HUES48 (cell line): Measurements from ENCODE around the gene TOX2.

Experiments used
- H3K27ac ChIP-seq: one replicate; pipeline ENCODE4 v1.7.0; 2013; ENCODE audit warnings: low read depth, low read length, inconsistent platforms
- H3K27me3 ChIP-seq: 2 replicates; pipeline ENCODE4 v1.6.1; 2013; ENCODE audit warnings: mild to moderate bottlenecking, low read length; ENCODE audit not compliant: control insufficient read depth, insufficient read depth
- H3K36me3 ChIP-seq: 2 replicates; pipeline ENCODE4 v1.6.1; 2013; ENCODE audit warnings: low read length; ENCODE audit not compliant: control insufficient read depth, insufficient read depth
- H3K4me1 ChIP-seq: 2 replicates; pipeline ENCODE4 v1.6.1; 2013; ENCODE audit warnings: mild to moderate bottlenecking, low read length; ENCODE audit not compliant: control insufficient read depth, insufficient read depth
- H3K4me3 ChIP-seq: 2 replicates; pipeline ENCODE4 v1.5.1; 2013; ENCODE audit warnings: mild to moderate bottlenecking, low read depth, low read length
- H3K9ac ChIP-seq: 2 replicates; pipeline ENCODE4 v1.6.1; 2013; ENCODE audit warnings: mild to moderate bottlenecking, low read depth, low read length, moderate library complexity
- H3K9me3 ChIP-seq: 2 replicates; pipeline ENCODE4 v1.6.1; 2013; ENCODE audit warnings: low read length; ENCODE audit not compliant: control insufficient read depth, insufficient read depth

Gene TOX2

DNA sequence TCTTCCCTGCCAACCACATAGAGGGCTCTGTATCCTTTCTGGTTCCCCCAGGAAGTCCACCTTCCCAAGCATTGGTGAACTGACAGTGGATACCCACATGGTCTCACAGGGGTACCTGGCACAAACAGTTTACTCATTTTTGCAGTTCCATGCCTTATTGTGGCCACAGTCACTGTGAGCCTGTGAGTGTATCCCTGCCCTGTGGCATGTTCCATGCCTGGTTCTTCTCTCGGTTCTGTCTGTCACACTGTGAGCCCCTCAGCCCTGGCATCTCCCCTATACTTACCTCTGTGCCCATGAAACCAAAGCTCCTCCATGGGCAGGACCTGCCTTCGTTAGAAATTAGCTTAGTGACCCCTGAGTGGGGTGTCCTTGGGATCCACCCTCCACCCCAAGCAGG lies 107.8 kb downstream of the TOX2 start:
- Histone ChIP-seq H3K4me1 (peaks cover 6% of the 10 kb centered on the region; the same call in 1 of the 2 replicates), H3K36me3 (no peaks in the 10 kb centered on the region), H3K4me3 (no peak overlapping the region), H3K9me3 (no peaks in the 10 kb centered on the region), H3K27ac (no peak overlapping the region), H3K27me3 (no peaks in the 10 kb centered on the region), H3K9ac (no peak overlapping the region)

DNA sequence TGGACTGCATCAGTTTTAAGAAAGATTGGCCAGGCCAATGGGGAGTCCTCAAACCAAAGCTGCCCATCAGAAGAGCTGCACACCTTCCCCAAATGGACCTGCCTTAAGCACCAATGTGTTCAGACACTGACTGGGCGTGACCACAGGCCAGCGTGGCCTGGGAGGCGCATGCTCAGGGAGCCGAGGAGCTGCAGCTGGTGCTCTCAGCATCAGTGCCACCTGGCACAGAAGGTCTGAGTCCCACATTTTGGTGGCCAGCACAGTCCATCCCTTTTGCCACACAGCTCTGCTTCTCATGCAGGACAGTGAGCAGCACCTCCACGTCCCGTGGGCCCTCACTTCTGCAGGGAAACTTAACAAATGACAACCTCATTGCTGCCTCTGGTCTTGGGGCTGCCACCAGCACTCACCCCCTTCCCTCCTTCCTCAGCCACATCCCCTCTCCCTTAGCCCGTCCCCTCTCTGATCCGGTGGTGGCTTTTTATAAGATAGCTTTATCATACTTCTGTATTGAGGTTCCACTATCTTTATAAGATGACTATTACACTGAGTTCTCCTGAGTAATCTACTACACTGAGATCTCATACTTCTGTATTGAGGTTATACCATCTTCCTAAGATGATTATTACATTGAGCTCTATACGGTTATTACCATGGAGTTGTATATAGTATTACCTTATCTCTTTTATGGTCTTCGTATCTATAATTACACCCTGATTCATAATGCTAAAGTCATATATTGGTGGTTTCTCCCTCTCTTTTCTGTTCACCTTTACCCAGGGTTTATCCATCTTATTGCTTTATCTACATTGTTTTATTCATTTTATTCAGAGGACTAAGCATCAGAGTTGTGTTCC lies 109.1 kb downstream of the TOX2 start:
- no peak overlapping the region for H3K4me3 ChIP-seq
- H3K9ac ChIP-seq: no peak overlapping the region
- peaks cover 6% of the 10 kb centered on the region; the same call in 1 of the 2 replicates for H3K4me1 ChIP-seq
- H3K36me3 ChIP-seq: no peaks in the 10 kb centered on the region
- H3K9me3 ChIP-seq: no peaks in the 10 kb centered on the region
- H3K27ac ChIP-seq: no peak overlapping the region
- H3K27me3 ChIP-seq: no peaks in the 10 kb centered on the region

GRCh38 chr20:44024820-44025580 lies 110.3 kb downstream of the TOX2 start:
- H3K4me1 ChIP-seq: peaks cover 6% of the 10 kb centered on the region; the same call in 1 of the 2 replicates
- H3K27me3 ChIP-seq: no peaks in the 10 kb centered on the region; the same call in 1 of the 2 replicates
- no peak overlapping the region for H3K4me3 ChIP-seq
- H3K9me3 ChIP-seq: no peaks in the 10 kb centered on the region
- no peak overlapping the region for H3K9ac ChIP-seq
- no peaks in the 10 kb centered on the region for H3K36me3 ChIP-seq
- H3K27ac ChIP-seq: no peak overlapping the region

- Histone ChIP-seq H3K36me3 (no peaks in the 10 kb centered on the region), H3K9ac (no peak overlapping the region), H3K27me3 (no peaks in the 10 kb centered on the region; the same call in 1 of the 2 replicates), H3K27ac (no peak overlapping the region), H3K9me3 (no peaks in the 10 kb centered on the region), H3K4me3 (no peak overlapping the region), H3K4me1 (peaks cover 3% of the 10 kb centered on the region; the same call in 1 of the 2 replicates)
These were observed 111.1 kb downstream of the TOX2 start for GRCh38 chr20:44025756-44026155.

DNA sequence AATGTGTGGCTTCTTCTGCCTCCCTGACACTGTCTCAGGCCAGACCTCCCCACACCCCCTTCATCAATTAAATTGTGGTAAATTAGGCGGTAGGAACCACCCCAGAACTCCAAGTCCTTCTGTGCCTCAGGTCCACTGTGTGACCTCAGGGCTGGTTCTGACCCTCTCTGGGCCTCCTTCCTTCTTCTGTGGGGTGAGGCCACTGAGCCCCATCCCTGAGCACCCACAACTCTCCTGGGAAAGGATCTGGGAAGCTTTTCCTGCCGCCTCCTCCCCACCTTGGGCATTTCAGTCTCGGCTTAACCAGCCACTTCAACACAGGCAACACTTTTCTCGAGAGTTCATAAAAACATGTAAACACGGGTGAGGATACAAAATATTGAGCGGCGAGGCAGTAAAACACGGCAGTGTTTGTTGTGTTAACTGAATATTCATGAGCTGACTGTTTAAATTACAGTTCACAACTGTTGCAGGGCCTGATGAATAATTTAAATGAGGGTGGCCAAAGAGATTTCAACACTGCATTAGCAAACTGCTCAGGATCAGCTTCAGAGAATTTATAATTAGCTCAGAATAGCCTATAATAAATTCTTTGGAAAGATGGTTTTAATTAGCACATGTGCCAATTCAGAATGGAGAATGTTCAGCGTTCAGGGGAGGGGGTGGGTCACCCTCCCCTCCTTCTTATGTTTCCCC lies 112.1 kb downstream of the TOX2 start:
- H3K9ac ChIP-seq: no peak overlapping the region
- no peak overlapping the region for H3K4me3 ChIP-seq
- H3K9me3 ChIP-seq: no peaks in the 10 kb centered on the region
- H3K27ac ChIP-seq: no peak overlapping the region
- H3K4me1 ChIP-seq: no peaks in the 10 kb centered on the region
- H3K36me3 ChIP-seq: no peaks in the 10 kb centered on the region
- H3K27me3 ChIP-seq: no peaks in the 10 kb centered on the region; the same call in 1 of the 2 replicates

- Histone ChIP-seq H3K4me3 (no peak overlapping the region), H3K27ac (no peak overlapping the region), H3K9ac (no peak overlapping the region), H3K27me3 (no peaks in the 10 kb centered on the region; the same call in 1 of the 2 replicates), H3K36me3 (no peaks in the 10 kb centered on the region), H3K9me3 (no peaks in the 10 kb centered on the region), H3K4me1 (no peaks in the 10 kb centered on the region)
These were observed 112.8 kb downstream of the TOX2 start for GRCh38 chr20:44027343-44028002.

DNA sequence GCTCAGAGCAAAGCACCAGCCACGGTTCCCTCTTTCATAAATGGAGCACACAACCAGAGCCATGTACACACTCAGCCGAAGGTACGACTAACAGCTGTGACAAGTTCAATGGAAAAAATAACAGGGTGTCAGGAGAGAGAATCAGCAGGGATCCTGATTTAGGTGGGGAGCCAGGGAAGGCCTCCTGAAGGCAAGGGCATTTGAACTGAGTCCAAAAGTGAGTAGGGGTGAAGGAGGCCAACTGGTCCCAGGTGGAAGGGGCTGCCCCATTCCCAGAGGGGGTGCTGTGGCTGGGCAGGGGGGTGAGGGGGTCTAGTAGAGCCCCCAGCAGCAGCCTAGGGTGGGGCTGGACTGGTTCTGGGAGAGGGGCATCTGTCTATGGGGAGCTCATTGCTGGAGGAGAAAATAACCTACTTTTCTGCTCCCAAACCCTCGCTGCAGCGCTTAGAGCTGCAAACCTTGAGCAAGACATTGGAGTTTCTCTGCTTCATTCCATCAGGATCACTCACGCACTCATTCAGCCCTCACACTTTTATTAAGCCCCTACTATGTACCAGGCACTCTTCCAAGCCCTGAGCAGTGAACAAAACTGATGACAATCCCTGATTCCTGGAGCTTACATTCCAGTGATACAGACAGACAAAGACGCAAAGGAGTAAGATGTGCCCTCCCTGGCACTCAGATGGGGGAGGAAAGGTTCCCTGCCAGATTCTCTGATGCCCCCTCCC lies 113.5 kb downstream of the TOX2 start:
- H3K36me3 ChIP-seq: no peaks in the 10 kb centered on the region
- no peak overlapping the region for H3K4me3 ChIP-seq
- no peaks in the 10 kb centered on the region for H3K4me1 ChIP-seq
- H3K9ac ChIP-seq: no peak overlapping the region
- no peaks in the 10 kb centered on the region for H3K9me3 ChIP-seq
- H3K27me3 ChIP-seq: no peaks in the 10 kb centered on the region; the same call in 1 of the 2 replicates
- no peak overlapping the region for H3K27ac ChIP-seq

- H3K27ac ChIP-seq: no peak overlapping the region
- H3K36me3 ChIP-seq: no peaks in the 10 kb centered on the region
- no peaks in the 10 kb centered on the region for H3K4me1 ChIP-seq
- no peaks in the 10 kb centered on the region for H3K9me3 ChIP-seq
- H3K27me3 ChIP-seq: no peaks in the 10 kb centered on the region; the same call in 1 of the 2 replicates
- no peak overlapping the region for H3K9ac ChIP-seq
- H3K4me3 ChIP-seq: no peak overlapping the region
These were observed 114.5 kb downstream of the TOX2 start for GRCh38 chr20:44028868-44029847.

DNA sequence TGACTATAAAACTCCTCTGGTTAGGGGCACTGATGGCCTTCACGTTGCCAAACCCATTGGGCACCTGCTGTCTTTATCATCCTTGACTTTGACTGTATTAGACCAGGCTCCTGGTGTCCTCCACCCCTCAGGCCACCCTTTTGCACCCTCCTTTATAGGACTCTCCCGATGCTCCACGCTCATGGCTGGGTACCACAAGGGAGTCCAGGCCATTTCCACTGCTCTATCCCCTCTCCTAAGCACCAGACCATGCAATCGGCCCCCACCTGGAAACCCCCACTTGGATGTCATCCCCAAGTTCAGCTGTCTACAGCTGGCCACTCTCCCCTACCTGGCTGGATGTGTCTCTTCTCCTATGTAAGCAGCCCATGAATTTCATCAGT lies 115.2 kb downstream of the TOX2 start:
- Histone ChIP-seq H3K27ac (no peak overlapping the region), H3K36me3 (no peaks in the 10 kb centered on the region), H3K4me1 (no peaks in the 10 kb centered on the region), H3K9me3 (no peaks in the 10 kb centered on the region), H3K4me3 (no peak overlapping the region), H3K27me3 (no peaks in the 10 kb centered on the region; the same call in 1 of the 2 replicates), H3K9ac (no peak overlapping the region)
